ENCODE data around the gene TRAF2. TPM values are rescaled to one million over a fixed set of nuclear protein-coding genes. Genes with fewer than 3 reads are reported as not detected.

The TRAF2 gene
- total RNA-seq, 6 experiments from 2014 or later = 5.8 to 8.8 (median 7.1) TPM

- Histone ChIP-seq H3K27ac (no peak overlapping the region), H3K36me3 (no peaks in the 10 kb centered on the region), H3K9me3 (no peaks in the 10 kb centered on the region), H3K27me3 (no peaks in the 10 kb centered on the region), H3K4me3 (no peak overlapping the region), H3K4me1 (peaks cover 0 to under 1% (median 0%) of the 10 kb centered on the region in 4 donors)
- TF ChIP-seq POLR2A (IDR thresholded peaks at IDR 0.05) (no peak), CTCF (IDR thresholded peaks at IDR 0.05) (no peak)
- intact Hi-C loops (cut with DNase I) = no loop called here
- ATAC-seq (no peak), DNase-seq (no peak)
- 80% methylated on average over 2 of the region's 9 CpGs for WGBS (ENCODE audit: insufficient coverage, low coverage, low lambda C conversion rate, missing lambda C conversion rate)
Observed at GRCh38 chr9:136955943-136956335, 69.6 kb downstream of the TRAF2 start.

- H3K27ac ChIP-seq = no peak overlapping the region
- H3K9me3 ChIP-seq = no peaks in the 10 kb centered on the region
- H3K4me3 ChIP-seq = no peak overlapping the region
- no peaks in the 10 kb centered on the region for H3K36me3 ChIP-seq
- DNase-seq = no peak
- intact Hi-C loops (cut with DNase I) = no loop called here
- no peak for TF ChIP-seq CTCF (IDR thresholded peaks at IDR 0.05)
- no peak for TF ChIP-seq POLR2A (IDR thresholded peaks at IDR 0.05)
- WGBS (ENCODE audit: insufficient coverage, low coverage, low lambda C conversion rate, missing lambda C conversion rate) = 93% methylated on average over 4 of the region's 4 CpGs
- no peak for ATAC-seq
- no peaks in the 10 kb centered on the region for H3K4me1 ChIP-seq
- H3K27me3 ChIP-seq = no peaks in the 10 kb centered on the region
Observed at GRCh38 chr9:136956604-136957003, 70.3 kb downstream of the TRAF2 start.

- Histone ChIP-seq H3K27ac (no peak overlapping the region), H3K36me3 (no peaks in the 10 kb centered on the region), H3K4me3 (no peak overlapping the region), H3K9me3 (no peaks in the 10 kb centered on the region), H3K4me1 (no peaks in the 10 kb centered on the region), H3K27me3 (no peaks in the 10 kb centered on the region)
- no peak for ATAC-seq
- intact Hi-C loops (cut with DNase I) = no loop called here
- DNase-seq = no peak
- TF ChIP-seq POLR2A (IDR thresholded peaks at IDR 0.05) = no peak
- no peak for TF ChIP-seq CTCF (IDR thresholded peaks at IDR 0.05)
- 88% methylated on average over 1 of the region's 1 CpG for WGBS (ENCODE audit: insufficient coverage, low coverage, low lambda C conversion rate, missing lambda C conversion rate)
Observed at GRCh38 chr9:136957461-136957860, 71.1 kb downstream of the TRAF2 start.

GRCh38 chr9:136957901-136958300 lies 71.6 kb downstream of the TRAF2 start:
- no peaks in the 10 kb centered on the region for H3K36me3 ChIP-seq
- DNase-seq = no peak
- intact Hi-C loops (cut with DNase I) = no loop called here
- no peak overlapping the region for H3K27ac ChIP-seq
- WGBS (ENCODE audit: insufficient coverage, low coverage, low lambda C conversion rate, missing lambda C conversion rate) = no CpG with 5 or more reads among the region's 6 CpGs
- H3K4me1 ChIP-seq = no peaks in the 10 kb centered on the region
- TF ChIP-seq POLR2A (IDR thresholded peaks at IDR 0.05) (no peak), CTCF (IDR thresholded peaks at IDR 0.05) (no peak)
- ATAC-seq = no peak
- no peak overlapping the region for H3K4me3 ChIP-seq
- H3K9me3 ChIP-seq = no peaks in the 10 kb centered on the region
- no peaks in the 10 kb centered on the region for H3K27me3 ChIP-seq

GRCh38 chr9:136958473-136958872 lies 72.2 kb downstream of the TRAF2 start:
- no peak for ATAC-seq
- Histone ChIP-seq H3K4me3 (no peak overlapping the region), H3K36me3 (no peaks in the 10 kb centered on the region), H3K27ac (no peak overlapping the region), H3K27me3 (no peaks in the 10 kb centered on the region), H3K4me1 (no peaks in the 10 kb centered on the region), H3K9me3 (no peaks in the 10 kb centered on the region)
- no peak for DNase-seq
- no CpG with 5 or more reads among the region's 7 CpGs for WGBS (ENCODE audit: insufficient coverage, low coverage, low lambda C conversion rate, missing lambda C conversion rate)
- intact Hi-C loops (cut with DNase I) = no loop called here
- TF ChIP-seq CTCF (IDR thresholded peaks at IDR 0.05) (no peak), POLR2A (IDR thresholded peaks at IDR 0.05) (no peak)

All from right lobe of liver (tissue), 6 donors.